ENCODE data around the gene RNGTT.

The RNGTT gene

GRCh38 chr6:88708197-88708744, 255.1 kb downstream of the RNGTT start:
- DNase-seq, result no peak

- DNase-seq, result no peak
Measured at GRCh38 chr6:88705601-88706000, 257.8 kb downstream of the RNGTT start.

GRCh38 chr6:88704980-88705379, 258.4 kb downstream of the RNGTT start:
- no peak for DNase-seq

- DNase-seq, result no peak
Measured at GRCh38 chr6:88702956-88703556, 260.4 kb downstream of the RNGTT start.

DNA sequence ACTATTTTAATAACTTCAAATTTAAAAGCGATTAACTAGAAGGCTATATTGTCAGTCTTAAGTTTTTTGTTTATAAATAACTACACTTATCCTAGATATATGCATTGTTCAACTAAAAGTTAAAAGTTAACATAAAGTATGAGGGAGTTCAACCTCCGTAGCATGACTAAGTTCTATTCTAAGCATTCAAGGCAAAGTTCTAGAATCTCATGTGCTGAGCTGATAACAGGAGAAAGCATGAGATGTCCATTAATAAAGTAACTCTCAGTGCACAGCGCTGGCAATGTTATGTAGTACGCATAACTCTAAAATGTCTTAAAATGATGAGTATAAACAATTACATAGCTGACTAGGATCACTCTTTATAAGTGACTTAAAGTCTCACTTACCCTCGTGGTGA, 264.8 kb downstream of the RNGTT start:
- no peak for DNase-seq

GRCh38 chr6:88695937-88696336, 267.5 kb downstream of the RNGTT start:
- no peak for DNase-seq

GRCh38 chr6:88683734-88684133, 279.7 kb downstream of the RNGTT start:
- no peak for DNase-seq

- no peak for DNase-seq
Measured at GRCh38 chr6:88680654-88681053, 282.8 kb downstream of the RNGTT start.

GRCh38 chr6:88679841-88680240, 283.6 kb downstream of the RNGTT start:
- DNase-seq, result no peak

DNA sequence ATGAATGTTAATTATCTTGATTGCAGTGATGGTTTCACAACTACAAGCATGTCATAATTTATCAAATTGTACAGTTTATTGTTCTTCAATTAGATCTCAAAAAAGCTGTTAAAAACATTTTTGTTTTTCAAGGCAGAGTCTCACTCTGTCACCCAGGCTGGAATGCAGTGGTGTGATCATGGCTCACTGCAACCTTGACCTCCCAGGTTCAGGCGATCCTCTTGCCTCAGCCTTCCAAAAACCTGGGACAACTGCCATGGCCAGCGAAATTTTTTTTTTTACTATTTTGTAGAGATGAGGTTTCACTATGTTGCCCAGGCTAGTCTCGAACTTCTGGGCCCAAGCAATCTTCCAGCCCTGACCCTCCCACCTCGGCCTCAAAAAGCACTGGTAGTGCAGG, 286.1 kb downstream of the RNGTT start:
- DNase-seq, result no peak

GRCh38 chr6:88671624-88672023, 291.8 kb downstream of the RNGTT start:
- no peak for DNase-seq

- no peak for DNase-seq
Measured at GRCh38 chr6:88670369-88670768, 293.0 kb downstream of the RNGTT start.

- no peak for DNase-seq
Measured at GRCh38 chr6:88669475-88669874, 293.9 kb downstream of the RNGTT start.

GRCh38 chr6:88666901-88667300, 296.5 kb downstream of the RNGTT start:
- no peak for DNase-seq

GRCh38 chr6:88665131-88665530, 298.3 kb downstream of the RNGTT start:
- no peak for DNase-seq

GRCh38 chr6:88663801-88664200, 299.6 kb downstream of the RNGTT start:
- DNase-seq, result no peak

DNA sequence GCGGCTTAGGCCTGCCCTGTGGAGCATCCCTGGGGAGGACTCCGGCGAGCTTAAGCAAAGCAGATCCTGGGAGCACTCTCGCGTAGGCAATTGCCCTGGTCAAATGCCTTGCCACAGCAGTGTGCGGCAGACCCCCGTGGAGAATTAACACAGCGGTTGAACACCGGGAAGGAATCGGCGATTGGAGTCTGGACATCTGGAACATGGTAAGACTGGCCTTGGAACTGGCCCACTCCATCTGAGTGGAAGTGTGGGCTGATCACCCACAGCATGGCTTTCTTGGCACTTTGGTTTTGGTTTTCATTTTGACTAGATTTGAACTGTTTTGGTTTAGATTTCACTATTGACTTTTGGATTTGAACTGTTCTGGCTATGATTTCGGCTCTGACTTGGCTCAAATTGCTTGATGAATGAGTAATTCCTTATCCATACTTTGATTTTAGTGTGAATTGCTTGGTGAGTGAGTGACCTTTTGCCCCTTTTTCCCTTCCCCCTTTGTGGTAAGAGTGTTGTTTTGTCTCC, 300.7 kb downstream of the RNGTT start:
- DNase-seq, result no peak

DNA sequence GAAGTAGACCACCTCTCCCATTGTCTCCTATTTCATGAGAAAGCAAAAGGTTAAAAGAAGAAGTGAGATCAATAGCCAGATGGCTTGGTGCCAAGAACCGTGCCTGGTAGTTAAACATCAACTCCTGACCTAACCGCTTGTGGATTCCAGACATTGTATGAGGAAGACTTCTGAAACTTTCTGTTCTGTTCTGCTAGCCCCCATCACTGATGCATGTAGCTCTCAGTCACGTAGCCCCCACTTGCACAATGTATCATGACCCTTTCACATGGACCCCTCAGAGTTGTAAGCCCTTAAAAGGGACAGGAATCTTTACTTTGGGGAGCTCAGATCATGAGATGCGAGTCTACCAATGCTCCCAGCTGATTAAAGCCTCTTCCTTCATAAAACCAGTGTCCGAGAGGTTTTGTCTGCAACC, 301.2 kb downstream of the RNGTT start:
- DNase-seq, result no peak

GRCh38 chr6:88661136-88661535, 302.3 kb downstream of the RNGTT start:
- no peak for DNase-seq

GRCh38 chr6:88655586-88655985, 307.8 kb downstream of the RNGTT start:
- no peak for DNase-seq

DNA sequence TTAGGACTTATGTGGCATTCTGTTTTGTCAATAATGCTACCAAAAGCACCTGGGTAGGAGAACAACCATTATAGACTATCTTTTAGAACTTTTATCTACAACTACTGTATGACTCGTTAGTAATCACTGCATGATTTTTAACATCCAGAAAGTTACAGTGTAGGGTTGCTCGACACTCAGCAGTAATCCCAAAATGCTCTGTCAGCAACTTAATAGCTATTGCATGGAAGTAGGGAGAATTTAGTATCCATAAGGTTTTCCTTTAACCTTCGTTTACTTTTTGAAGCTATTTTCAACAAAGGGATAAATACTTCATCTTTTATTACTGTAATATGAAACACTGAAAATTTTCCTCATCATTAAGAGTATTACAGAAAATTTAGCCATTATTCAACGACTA, 309.5 kb downstream of the RNGTT start:
- no peak for DNase-seq

DNA sequence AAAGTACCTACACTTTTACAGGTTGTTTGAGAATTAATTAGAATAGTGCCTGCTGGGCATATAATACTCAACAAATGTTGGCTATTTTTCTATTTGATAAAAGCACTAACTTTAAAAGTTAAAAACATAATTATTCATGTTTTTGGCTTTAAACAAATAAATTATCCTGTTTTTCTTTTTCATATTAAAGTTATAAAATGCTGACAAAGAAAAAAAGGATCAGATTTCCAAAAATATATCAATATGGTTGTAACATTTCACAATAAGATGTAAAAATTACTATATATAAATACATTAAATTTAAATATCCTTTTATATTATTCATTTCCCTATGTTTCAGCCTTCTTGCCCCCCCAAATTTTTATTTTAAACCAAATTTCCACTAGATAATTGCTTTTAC, 312.0 kb downstream of the RNGTT start:
- no peak for DNase-seq

DNA sequence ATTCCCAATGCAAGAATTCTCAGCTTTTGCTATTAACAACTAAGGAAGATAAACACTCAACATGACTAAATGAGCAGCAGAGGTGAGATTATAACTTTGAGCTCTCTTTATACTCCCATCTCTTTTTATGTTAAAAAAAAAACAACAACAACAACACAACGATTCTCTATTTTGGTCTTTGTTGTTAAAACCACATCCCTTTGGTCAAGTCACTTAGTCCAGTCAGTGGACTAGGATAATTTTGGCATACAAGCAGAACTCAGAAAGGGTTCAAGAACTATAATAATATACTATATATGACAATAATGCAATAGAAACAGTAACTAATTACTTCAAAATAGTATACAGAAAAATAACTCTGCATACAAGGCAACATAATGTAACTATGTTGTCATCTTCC, 312.4 kb downstream of the RNGTT start:
- no peak for DNase-seq

- no peak for DNase-seq
Measured at GRCh38 chr6:88650029-88650619, 313.3 kb downstream of the RNGTT start.
